AG10803 (cell line): ENCODE data around the gene SMYD3.

Experiments
- DNase-seq: peaks from one replicate; pipeline ENCODE4 v3.0.0; 2010; ENCODE audit warnings: low read depth
- H3K4me3 ChIP-seq: 2 replicates; pipeline ENCODE4 v1.5.1; 2011; ENCODE audit warnings: mild to moderate bottlenecking, low read length, control low read depth
- CTCF ChIP-seq: conservative IDR thresholded peaks from 2 replicates; pipeline ENCODE4 v1.5.1; 2011; ENCODE audit warnings: mild to moderate bottlenecking, low read length, control low read depth, inconsistent platforms

The SMYD3 gene

DNA sequence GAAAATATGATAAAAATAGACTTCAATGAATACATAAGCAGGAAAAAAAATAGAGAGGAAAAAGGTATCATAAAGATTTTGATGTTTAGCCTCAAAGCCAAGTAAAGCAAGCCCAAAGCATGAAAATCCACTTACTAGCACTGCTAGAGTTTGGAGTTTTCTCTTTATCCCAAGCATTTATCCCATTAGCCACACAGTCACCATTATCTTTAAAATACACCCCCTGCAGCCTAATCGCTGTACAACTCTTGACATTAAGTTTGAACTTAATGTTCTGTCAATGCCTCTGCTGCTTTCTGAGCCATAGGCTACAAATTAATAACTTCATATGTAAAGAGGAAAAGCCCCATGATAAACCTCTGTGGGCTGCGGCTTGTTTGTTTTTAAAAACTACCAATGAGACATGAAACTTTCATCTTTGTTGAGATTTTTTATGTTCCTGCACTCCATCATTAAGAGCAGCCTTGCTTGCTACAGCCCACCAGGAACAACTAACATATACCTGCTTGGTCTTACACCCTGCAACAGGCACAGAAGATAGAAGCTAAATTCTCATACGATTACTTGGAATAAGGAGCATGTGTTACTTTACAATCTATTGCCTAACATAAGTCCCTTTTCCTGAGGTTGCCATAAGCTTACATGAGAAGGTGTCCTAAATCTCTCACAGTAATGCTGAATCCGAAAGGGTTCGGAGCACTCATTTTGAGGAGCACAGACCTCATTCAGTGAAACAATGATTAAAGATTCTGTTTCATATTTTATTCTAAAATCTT, 202.4 kb downstream of the SMYD3 start:
- no peak for TF ChIP-seq CTCF
- no peak overlapping the region for H3K4me3 ChIP-seq
- DNase-seq, result no peak

GRCh38 chr1:246302711-246303317, 204.3 kb downstream of the SMYD3 start:
- no peak overlapping the region for H3K4me3 ChIP-seq
- DNase-seq, result peak; percentile 29
- no peak for TF ChIP-seq CTCF

- DNase-seq, result peak; percentile 54
- no peak overlapping the region for H3K4me3 ChIP-seq
- TF ChIP-seq CTCF, result no peak
Measured at GRCh38 chr1:246302251-246302625, 204.8 kb downstream of the SMYD3 start.

DNA sequence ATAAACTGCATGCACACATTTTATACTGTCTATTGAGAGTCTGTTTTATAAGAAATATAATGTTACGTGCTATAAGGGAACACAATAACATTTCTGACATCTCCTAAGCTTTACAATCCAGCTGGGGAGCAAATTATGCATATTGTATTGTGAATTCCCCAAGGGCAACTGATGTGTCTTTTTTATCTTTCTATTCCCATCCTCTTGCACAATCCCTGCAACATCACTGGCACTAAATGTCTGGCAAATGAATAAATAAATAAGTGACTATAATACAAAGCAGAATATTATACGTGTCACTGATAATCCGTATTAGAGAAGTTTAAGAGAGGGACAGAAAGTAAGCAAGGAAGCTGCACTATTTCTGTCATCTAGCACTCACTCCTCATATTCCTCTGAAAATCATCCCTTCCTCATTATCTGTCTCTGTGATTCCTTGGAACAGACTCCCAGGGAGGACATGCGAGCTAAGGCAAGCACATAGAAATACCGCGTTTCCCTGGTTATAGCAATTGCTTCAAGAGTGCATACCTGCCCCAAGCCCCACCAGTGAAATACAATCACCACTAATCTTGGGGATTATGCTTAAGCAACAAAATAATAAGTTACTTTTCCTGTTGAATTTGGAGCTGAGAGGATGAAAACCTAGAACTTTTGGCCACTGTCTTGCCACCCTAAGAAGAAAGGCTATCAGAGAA, 205.4 kb downstream of the SMYD3 start:
- H3K4me3 ChIP-seq, result no peak overlapping the region
- no peak for TF ChIP-seq CTCF
- peak; percentile 30 for DNase-seq

- TF ChIP-seq CTCF, result no peak
- no peak for DNase-seq
- no peak overlapping the region for H3K4me3 ChIP-seq
Measured at GRCh38 chr1:246300626-246301549, 206.2 kb downstream of the SMYD3 start.

DNA sequence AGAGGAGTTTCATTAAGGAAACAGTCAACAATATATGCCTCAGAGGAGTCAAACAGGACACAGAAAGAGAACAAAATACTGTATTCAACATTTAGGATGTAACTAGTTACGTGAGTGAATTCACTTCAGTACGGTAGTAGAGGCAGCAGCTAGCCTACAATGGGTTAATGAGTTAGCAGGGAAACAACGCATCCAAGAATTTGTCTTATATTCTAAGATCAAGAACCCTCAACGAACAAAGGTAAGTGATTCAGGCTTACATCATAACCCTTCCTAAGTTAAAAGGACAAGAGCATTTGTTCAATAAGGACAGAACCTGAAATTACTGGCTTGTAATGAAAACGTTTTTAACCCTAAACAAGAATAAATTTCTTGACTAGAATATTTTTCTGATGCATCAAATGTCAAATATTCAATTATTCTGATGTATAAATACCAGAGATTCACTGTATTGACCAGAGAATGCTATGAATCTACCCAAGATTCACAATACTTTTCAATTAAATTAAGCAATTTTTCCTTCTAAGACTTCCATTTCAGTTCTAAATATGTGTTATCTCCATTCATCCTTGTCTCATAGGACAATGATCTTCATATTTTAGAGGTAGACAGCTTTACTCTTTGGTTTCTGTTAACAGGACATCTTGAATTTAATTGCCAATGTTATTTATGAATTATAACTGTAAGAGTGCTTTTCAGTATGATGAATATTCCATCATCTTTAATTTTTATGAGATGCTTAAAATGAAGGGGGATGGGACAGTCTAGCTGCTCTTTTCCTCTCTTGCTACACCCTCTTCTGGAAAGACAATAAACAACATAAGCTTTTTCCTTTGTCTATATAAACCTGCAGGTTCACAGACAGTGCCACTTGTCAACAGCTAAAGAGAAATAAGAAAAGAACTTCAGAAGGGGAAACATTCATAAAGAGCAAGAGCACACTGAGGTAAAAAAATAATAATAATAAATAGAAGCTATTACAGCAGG, 209.5 kb downstream of the SMYD3 start:
- no peak overlapping the region for H3K4me3 ChIP-seq
- TF ChIP-seq CTCF, result 0 out of 2 replicates have a peak, but pooled peaks have one; percentile 7
- no peak for DNase-seq
